Mesenteric fat pad (tissue), 1 donor: ENCODE measurements around the gene TMEM272. TPM values are rescaled to one million over a fixed set of nuclear protein-coding genes. Genes with fewer than 3 reads are reported as not detected.

Source experiments
- DNase-seq: peaks from one replicate; pipeline ENCODE4 v3.0.0-alpha.2; 2020; ENCODE audit warnings: low spot score
- long read RNA-seq: library from polyadenylated mRNA; unstranded; transcript quantifications from one replicate; pipeline ENCODE4 v2.0.0, GENCODE V29; 2020
- total RNA-seq: library from RNA; stranded (reverse); fragmentation: NEBNext Ultra II Directional; extraction: Animal tissue kit (Norgen Biotek cat#: 25700); gene quantifications from one replicate; pipeline ENCODE4 v1.2.1, GENCODE V29; 2021
- donor health status: DM: yes; HTN: yes; CAD: no.

TMEM272 gene, protein sequence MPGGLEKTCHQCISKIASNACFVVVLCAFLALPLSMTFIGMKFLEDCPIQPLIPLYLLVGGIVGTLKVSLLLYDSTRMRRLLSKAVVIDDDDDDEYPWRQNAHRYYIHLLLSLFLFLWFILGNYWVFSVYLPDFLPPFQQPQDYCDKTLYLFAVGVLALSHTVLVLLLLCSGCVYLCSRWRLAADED
- 0.32 TPM for total RNA-seq
- long read RNA-seq, partial matches to known transcripts, result 0 of 1 reads
- long read RNA-seq, other reads (novel, unspliced or antisense), result 1 of 1 reads

DNA sequence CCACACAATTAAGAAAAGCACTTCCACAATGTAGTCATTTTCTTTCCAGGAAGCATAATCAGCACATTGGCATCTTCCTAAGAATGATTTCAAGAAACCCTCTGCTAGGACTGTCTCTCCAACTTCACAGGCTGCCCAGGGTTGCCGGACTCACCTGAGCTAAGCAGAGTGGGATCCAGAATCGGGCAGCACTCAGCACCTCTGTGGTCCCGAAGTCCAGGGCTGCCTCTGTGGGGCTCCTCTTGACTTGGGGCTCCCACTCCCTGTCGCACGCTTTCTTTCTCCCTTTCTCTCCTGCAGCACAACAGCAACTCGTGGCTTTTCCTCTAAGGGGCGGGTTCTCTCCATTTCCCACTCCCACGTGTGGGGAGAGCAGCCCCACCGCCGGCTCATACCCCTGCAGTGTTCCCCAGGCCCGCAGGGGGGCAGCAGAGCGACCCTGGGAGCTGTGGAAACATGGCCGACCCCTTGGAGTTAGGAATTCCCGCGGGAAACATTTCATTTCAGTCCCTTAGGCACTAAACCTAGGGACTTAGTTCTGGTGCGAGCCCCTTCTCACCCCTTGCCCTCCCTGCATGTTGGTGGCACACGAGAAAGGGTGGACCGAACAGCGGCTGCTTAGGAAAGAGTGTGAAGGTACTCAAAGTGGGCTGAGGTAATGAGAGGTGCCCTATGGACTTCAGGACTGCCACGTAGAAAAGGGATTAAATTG is at the start of gene TMEM272:
TSS of gene TMEM272 (minus strand) at position 316 of the 712 bp plus-strand sequence. CDS start 6,647 bp downstream, outside the sequence.
- no peak for DNase-seq

DNA sequence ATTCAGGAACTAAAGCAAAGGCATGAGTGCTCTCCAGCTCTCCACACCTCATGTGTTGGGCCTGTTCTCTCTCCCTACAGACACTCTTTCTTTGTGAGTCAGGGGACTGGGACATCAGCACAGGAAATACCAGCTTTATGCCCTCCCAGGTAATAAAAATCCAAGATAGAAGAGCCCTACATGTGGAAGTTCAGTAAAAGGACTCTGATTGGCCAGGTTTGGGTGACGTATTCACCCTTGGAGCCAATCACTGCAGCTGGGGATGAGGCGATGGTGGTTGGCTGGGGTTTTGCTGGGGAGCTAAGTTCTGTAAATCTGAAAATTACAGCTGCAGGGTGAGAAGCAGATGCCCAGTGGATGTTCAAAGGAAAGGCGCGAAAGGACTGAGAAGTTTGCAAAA is 49.3 kb upstream of the TMEM272 start:
- no peak for DNase-seq

DNA sequence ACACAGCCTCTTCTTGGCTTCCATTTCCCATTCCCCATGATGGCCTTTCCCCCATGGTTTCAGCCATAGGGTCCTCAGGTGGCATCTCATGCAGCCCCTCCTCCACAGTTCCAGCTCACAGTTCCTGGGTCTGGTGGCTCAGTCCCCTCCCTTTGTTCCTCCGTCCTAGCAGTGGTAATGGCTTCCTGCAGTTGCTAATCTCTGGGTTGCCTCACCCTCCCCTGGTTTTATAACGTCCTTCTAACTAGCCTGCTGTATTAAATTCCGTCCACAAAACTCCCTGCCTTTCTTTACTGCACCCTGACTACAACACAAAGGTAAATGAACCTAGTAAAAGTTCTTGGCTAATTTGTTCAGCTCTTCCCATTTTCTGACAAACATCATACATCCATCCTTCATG is 47.7 kb upstream of the TMEM272 start:
- DNase-seq, result no peak

DNA sequence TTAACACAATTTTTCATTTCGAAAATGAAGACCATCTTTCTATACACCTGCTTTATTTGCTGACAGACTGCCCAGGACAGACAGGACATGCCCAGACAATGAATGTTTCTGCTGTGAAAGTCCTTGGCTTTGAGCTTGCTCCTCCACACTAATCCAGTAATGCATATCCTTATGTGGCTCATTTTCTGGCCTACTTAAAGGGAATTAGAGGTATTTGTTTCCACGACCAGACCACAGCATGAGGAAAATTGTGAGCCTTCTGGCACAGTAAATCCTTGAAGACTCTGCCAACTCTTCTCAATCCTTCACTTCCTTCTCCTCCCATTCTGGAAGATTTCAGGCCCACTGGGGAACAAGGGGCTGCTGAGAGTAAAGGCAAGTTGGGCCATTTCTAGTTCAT is 42.5 kb upstream of the TMEM272 start:
- DNase-seq, result no peak

DNA sequence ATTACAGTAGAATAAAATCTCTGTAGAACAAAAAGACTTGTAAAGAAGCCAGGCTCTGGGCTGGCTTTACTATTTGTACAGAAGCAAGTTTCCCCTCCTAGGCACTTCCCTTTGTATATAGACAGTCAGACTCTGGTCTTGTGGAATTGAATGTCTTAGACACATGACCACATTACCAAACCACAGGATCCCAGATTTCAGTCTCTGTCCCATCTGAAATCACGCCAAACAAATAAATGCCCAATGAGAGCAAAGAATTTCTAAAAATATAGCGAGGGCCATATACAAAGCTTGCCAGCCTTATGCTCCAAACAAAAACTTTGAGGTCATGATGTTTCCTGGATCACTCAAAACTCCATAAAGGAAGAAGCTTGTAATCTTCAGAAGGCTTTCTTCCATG is 40.7 kb upstream of the TMEM272 start:
- no peak for DNase-seq

DNA sequence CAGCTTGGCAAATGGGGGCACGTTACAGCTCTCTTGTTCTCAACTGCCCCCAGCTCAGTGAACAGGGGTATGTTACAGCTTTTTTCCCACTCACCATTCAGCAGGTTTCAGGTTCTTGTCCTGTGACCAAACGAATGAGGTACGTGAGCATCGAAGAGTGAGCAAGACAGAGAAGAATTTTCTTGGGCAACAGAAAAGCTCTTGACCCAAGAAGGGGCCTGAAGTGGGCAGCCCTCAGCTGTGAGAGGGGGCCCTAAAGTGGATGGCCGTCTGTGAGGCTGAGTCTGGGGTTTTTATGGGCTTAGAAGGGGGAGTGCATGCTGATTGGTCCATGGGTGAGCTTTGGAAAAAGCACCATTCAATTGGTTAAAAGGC is 38.2 kb upstream of the TMEM272 start:
- no peak for DNase-seq

DNA sequence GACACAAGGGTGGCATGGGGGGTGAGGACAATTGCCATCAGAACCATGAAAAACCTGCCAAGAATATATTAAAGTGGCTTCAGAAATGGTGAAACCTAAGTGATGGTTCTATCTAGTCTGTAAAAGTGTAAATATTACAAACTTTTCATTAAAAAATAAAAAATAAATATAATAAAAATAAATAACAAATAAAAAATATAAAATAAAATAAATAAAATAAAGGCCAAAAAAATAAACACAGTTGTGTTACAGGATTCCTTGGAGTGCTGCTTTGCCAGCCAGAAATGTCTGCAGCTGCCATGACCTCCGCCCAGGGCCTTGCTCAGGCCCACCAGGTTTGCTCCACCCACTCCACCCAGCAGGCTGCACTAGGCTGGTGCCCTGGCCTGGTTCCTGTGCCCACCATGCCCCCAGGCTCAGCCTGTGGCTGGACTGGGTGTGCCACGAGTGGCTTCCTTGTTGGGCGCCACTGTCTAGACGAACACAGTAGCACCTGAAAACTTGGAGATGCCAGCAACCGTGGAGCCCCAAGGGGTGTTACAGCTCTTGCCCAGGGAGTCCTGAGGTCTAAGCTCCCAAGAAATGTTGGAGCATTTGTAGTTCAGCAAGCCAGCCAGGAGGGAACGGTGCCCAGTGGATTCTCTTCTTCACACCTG is 37.7 kb upstream of the TMEM272 start:
- DNase-seq, result no peak

DNA sequence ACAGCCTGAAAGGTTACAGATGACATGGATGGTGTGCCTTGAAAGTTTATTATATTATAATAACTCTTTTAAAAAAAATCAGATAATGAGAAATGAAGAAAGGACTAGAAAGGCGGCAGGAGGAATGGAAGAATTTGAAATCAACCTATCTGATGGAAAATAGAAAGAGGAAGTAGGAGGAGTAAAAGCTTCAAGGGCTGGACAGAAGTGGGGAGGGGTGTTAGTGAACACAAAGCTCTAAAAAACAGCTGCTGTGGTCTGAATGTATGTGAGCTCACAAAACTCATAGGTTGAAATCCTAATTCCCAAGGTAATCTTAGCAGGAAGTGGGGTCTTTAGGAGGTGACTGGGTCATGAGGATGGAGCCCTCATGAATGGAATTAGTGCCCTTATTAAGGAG is 36.3 kb upstream of the TMEM272 start:
- DNase-seq, result no peak

DNA sequence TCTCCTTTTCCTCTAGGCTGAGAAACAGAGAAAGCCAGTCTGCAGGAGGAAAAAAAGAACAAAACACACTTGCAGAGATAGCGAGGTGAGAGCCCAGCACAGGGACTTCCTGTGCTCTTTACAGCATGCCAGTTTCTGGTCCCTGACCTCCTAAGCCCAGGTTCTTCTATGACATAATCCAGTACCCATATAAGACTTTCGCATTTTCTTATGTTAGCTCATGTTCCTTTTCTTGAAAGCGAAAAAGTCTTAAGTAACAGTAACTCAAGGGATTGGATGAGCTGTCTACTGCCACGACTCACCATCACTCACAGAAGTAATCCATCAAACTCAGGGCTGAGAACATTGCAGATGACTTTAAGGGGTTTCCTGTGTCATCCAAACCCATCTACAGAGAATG is 34.2 kb upstream of the TMEM272 start:
- no peak for DNase-seq

DNA sequence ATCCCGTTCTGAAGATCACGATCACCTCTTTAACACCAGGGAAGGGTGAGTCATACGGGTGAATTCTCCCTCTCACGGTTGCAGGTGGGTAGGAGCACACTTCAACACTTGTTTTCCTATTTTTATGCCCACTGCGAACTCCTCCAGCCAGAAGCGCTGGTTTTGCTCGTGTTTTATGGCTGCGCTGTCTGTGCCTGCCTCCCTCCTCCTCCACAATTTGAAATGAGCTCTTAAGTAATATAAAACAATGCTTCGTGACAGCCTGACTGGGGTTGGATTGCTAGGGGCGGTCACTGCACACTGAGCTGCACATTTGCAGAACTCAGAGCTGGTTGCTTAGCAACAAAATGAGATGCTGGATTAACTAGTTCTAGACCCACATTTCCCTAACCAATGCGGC is 29.7 kb upstream of the TMEM272 start:
- no peak for DNase-seq

DNA sequence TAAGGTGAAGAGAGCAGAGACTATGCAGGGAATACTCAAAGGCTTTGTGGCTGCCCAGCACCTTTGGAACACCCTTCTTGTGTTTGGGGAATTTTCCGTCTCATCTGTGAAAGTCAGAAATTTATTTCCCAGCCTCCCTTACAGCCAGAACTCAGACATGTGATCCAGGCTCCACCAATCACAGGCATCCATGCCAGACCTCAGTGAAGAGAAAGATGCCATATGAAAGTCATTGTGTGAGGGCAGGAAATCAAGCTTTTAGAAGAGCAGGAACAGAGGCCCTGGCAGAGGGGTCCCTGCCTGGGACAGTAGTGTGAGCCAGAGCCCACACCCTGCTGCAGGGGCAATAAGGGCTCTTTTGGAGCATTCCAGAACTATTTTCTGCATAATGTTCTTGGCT is 28.9 kb upstream of the TMEM272 start:
- no peak for DNase-seq

DNA sequence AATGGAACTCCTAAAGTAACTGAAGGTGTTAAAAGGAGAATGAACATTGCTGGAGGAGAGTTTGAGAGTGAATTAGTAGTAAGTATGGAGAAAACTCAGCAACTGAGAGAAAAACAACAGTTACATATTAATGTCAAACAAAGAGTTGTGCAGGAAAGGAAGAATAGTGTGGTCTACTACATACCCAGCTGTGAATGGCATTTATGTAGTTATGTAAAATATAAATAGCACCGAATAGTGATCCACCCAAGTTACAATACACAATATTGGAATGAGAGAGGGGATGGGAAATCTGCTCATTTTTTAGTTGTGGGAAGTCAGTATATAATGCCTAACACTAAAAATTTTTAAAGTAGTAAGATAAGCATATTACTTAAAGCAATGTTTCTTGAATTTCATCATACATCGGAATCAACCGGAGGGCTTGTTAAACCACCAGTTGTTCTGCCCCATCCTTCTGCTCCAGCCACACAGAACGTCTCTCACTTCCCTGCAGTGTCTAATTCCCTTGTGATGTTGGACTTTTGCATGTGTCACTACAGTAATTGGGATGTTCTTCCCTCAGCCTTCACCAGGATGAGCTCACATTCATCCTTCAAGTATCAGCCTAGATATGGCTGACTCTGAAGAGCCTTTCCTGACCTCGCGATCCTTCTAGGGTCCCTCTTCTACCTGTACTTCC is 28.3 kb upstream of the TMEM272 start:
- no peak for DNase-seq

DNA sequence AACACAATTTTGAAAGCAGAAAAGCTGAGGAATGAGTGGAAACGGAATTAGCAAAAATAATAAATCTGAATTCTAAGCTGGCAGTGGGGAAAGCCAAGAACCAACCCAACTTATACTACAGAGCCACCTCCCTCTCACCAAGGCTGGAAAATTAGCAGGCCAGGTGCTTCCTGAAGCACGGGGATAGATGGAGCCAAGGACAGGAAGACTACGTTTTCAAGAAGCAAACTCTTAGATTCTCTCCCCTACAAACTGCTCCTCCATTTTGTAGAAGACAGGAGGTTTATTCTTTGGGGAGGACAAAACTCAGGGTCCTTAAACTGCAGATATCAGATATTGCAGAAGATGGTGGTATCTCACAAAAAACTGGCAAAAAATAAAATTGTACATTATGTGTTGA is 25.6 kb upstream of the TMEM272 start:
- DNase-seq, result no peak

DNA sequence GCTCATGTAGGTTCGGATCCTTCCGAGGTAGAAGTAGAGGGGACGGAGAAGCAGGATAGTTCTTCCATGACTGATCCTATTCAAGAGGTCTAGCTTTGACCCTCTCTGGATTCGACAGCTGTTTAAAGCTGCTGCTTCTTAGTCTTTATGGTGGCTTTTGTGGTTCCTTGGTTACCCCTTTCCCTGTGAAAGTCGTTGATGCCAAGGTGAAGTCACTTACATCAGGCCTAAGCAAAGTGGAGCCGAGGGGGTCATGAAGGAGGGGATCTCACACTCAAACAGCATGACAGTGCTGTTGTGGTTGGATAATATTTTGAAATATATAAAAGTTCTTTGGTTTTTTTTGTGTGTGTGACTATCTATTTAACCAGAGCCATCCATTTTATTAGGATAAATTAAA is 24.9 kb upstream of the TMEM272 start:
- no peak for DNase-seq

DNA sequence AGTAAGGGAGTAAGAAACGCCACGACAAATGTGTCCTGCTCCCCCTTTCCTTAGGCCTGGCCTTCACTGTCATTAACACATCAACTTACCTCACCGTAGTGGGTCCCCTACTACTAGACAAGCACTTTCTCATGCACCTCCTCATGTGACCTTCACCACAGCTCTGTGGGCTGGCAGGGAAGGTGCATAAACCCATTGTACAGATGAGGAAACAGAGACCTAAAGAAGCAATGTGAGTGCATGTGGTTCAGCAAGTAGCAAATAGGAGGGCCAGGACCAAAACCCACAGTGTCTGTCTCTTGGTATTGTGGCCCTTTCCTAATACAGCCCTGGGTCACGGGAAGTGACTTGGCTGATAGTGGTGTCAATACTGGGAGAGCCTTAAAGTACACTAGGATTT is 22.1 kb upstream of the TMEM272 start:
- no peak for DNase-seq

DNA sequence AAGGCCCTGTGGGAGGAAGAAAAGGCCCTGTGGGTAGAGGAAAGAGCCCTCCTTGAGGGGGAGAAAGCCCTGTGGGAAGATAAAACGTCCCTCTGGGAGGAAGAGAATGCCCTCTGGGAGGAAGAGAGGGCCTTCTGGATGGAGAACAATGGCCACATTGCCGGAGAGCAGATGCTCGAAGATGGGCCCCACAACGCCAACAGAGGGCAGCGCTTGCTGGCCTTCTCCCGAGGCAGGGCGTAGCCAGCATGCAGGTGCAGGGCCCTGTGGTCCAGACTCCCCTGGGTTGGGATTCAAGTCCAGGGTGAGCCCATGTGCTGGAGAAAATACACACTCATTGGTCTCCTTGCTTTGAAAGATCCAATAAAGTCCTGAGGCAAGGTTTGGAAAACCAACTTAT is 20.9 kb upstream of the TMEM272 start:
- DNase-seq, result no peak

DNA sequence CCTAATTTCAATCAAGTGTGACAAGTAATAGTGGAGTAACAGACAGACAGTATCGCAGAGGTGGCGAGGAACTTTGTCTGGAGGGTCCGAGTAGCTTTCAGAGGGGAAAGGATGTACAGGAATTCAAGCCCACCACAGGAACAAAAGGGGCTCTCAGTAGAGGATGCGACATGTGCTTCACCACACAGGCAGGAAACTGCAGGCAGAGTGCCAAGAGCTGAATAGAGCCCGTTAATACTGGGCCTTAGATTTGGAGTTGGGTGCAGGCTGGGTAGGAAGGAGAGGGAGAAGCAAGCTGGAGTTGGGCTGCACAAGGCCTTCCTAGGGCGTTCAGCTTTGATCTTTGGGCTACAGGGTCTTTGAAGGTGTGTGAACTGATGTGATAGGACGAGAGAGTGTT is 18.0 kb upstream of the TMEM272 start:
- no peak for DNase-seq

DNA sequence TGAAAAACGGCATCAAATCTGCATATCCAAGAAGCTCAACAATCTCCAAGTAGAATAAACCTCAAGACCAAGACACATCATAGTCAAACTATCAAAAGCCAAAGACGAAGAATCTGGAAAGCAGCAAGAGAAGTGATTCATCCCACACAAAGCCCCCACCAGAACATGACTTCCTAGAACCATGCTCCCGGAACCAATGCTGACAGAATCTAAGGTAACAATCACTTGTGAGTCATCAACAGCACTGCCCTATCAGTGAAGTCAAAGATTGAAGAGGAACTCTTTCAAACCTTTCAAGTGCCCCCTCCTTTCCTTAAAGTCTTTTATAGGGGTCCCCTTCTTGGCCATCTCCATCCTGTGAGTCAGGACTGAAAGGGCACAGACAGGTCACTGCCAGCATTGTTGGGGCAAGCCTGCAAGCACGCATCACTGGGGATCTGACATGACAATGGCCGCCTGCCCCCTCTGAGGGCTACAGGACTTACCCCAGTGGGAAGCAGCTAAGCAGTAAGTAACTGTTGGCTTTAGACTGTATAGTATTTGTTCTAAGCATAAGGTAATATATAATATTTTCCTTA is 16.8 kb upstream of the TMEM272 start, which contains the start of gene CCDC70:
TSS of gene CCDC70 (plus strand) at position 247 of the 578 bp plus-strand sequence. CDS start 3,443 bp downstream, outside the sequence.
- no peak for DNase-seq

DNA sequence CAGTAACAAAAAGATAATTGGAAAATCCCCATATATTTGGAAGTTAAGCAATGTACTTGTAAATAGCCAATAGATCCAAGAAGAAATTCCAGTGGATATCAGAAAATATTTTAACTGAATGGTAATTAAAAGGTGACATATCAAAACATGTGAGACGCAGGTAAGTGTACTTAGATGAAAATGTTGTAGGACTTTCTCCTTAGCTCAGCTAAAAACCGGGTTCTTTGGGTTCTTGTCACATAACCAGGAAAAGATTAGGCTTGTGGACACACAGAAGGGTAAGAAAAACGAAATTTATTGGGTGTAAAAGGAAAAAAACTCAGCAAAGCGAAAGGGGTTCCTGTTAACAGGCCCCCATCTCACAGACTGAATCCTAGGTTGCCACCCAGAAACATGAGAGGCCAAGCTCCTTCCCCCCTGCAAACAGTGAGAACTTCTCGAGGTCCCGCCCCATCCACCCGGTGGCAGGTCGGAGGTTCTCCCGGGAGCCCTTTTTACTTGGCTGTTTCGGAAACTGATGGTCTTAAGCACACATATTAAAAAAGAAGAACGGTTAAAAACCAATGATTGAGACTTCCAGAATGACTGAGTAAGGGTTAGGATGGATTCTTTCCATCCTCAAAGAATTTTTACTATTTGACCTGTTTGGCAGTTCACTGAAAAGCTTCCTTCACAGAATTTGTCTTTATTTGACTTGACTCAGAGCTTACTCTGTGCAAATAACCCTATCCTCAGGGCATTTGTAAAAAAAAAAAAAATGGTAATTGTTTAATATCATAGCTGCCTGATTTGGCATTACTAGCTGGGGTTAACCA is 13.7 kb upstream of the TMEM272 start:
- no peak for DNase-seq

DNA sequence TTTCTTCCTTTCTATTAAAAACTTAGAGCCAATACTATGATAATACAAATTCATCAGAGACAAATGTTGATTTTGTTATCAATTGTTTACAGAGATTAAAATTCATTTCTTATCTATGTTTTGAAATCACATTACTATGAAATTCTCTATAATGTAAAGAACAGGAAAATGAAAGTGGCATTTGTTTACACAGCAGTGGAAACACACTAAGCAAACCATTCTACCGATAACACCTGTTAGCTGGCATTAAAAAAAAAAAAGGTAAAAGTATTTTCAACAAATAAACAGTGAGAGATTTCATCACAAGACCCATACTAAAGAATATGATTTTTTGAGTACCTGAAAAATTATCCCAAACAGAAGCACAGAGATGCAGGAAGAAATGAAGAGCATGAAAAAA is 12.0 kb upstream of the TMEM272 start:
- no peak for DNase-seq
